HG02973 (cell line): ENCODE results near the gene AGAP5.
"Not testable (repeated sequence)": the region's sequence is repeated elsewhere in the genome, so short reads cannot be mapped to it uniquely, and the experiment has no call there.

Experiments
- ATAC-seq: cut with Tn5 transposase; IDR thresholded peaks from one replicate; pipeline ENCODE4 v1.9.1; 2021; ENCODE audit warnings: moderate library complexity; ENCODE audit not compliant: unreplicated experiment

The AGAP5 gene

GRCh38 chr10:73715179-73716156 lies 17.6 kb upstream of the AGAP5 start:
- ATAC-seq, result not testable (repeated sequence)

GRCh38 chr10:73714483-73714882 lies 16.6 kb upstream of the AGAP5 start:
- ATAC-seq, result not testable (repeated sequence)

- not testable (repeated sequence) for ATAC-seq
Measured at GRCh38 chr10:73713912-73714311, 16.0 kb upstream of the AGAP5 start.

GRCh38 chr10:73711683-73712082 lies 13.8 kb upstream of the AGAP5 start:
- not testable (repeated sequence) for ATAC-seq

- not testable (repeated sequence) for ATAC-seq
Measured at GRCh38 chr10:73708122-73708521, 10.2 kb upstream of the AGAP5 start.

GRCh38 chr10:73707628-73708027 lies 9.7 kb upstream of the AGAP5 start:
- not testable (repeated sequence) for ATAC-seq

GRCh38 chr10:73706488-73706887 lies 8.6 kb upstream of the AGAP5 start:
- not testable (repeated sequence) for ATAC-seq

GRCh38 chr10:73705506-73706072 lies 7.7 kb upstream of the AGAP5 start:
- not testable (repeated sequence) for ATAC-seq

- not testable (repeated sequence) for ATAC-seq
Measured at GRCh38 chr10:73703924-73704323, 6.0 kb upstream of the AGAP5 start.

GRCh38 chr10:73698819-73699218 lies 910 bp upstream of the AGAP5 start:
- not testable (repeated sequence) for ATAC-seq

GRCh38 chr10:73695302-73695701 lies 2.6 kb downstream of the AGAP5 start:
- not testable (repeated sequence) for ATAC-seq

GRCh38 chr10:73690755-73691154 lies 7.2 kb downstream of the AGAP5 start:
- not testable (repeated sequence) for ATAC-seq

GRCh38 chr10:73689596-73689995 lies 8.3 kb downstream of the AGAP5 start:
- ATAC-seq, result not testable (repeated sequence)

- ATAC-seq, result not testable (repeated sequence)
Measured at GRCh38 chr10:73687641-73688040, 10.3 kb downstream of the AGAP5 start.

- not testable (repeated sequence) for ATAC-seq
Measured at GRCh38 chr10:73674546-73674945, 23.4 kb downstream of the AGAP5 start.

- not testable (repeated sequence) for ATAC-seq
Measured at GRCh38 chr10:73668378-73668777, 29.5 kb downstream of the AGAP5 start.

- not testable (repeated sequence) for ATAC-seq
Measured at GRCh38 chr10:73666153-73666809, 31.6 kb downstream of the AGAP5 start.

- ATAC-seq, result not testable (repeated sequence)
Measured at GRCh38 chr10:73665581-73665980, 32.3 kb downstream of the AGAP5 start.

- not testable (repeated sequence) for ATAC-seq
Measured at GRCh38 chr10:73664156-73665040, 33.5 kb downstream of the AGAP5 start.

- ATAC-seq, result not testable (repeated sequence)
Measured at GRCh38 chr10:73663621-73664020, 34.3 kb downstream of the AGAP5 start.
